SK-N-SH treated with all-trans-retinoic acid at 6 μM for 48 hours (cell line): ENCODE measurements around the gene VAMP3.

Source experiments
- ATAC-seq: fragments of 200-7000 bp; cut with Tn5 transposase; 3 replicates; pipeline ENCODE4 v1.9.1; 2020; ENCODE audit warnings: mild to moderate bottlenecking, moderate library complexity
- ARNTL ChIP-seq: fragments of 450-650 bp; formaldehyde crosslinking; IDR thresholded peaks from 2 replicates; pipeline ENCODE4 v1.5.0; 2020; ENCODE audit warnings: low read depth, mild to moderate bottlenecking, moderate library complexity, borderline replicate concordance
- BACH2 ChIP-seq: fragments of 250-450 bp; sonication (Bioruptor Pico); IDR thresholded peaks from 2 replicates; pipeline ENCODE4 v1.9.0; 2021; ENCODE audit warnings: mild to moderate bottlenecking, borderline replicate concordance
- CSDC2 ChIP-seq: fragments of 250-450 bp; sonication (Bioruptor Pico); IDR thresholded peaks from 2 replicates; pipeline ENCODE4 v1.5.0; 2020; ENCODE audit warnings: mild to moderate bottlenecking, moderate library complexity
- ESRRG ChIP-seq: fragments of 250-450 bp; sonication (Bioruptor Pico); IDR thresholded peaks from 2 replicates; pipeline ENCODE4 v1.6.1; 2021; ENCODE audit warnings: mild to moderate bottlenecking
- ISL1 ChIP-seq: fragments of 250-450 bp; sonication (Bioruptor Pico); IDR thresholded peaks from 2 replicates; pipeline ENCODE4 v2.1.2; 2022; ENCODE audit warnings: mild to moderate bottlenecking, moderate library complexity
- OSR1 ChIP-seq: fragments of 250-450 bp; sonication (Bioruptor Pico); IDR thresholded peaks from 2 replicates; pipeline ENCODE4 v1.8.0; 2022; ENCODE audit warnings: moderate library complexity, mild to moderate bottlenecking, inconsistent platforms
- PPARA ChIP-seq: fragments of 250-450 bp; sonication (Bioruptor Pico); IDR thresholded peaks from 2 replicates; pipeline ENCODE4 v1.5.0; 2020; ENCODE audit warnings: mild to moderate bottlenecking, borderline replicate concordance
- RARB ChIP-seq: fragments of 250-450 bp; sonication (Bioruptor Pico); IDR thresholded peaks from 2 replicates; pipeline ENCODE4 v1.8.0; 2021; ENCODE audit warnings: mild to moderate bottlenecking, moderate library complexity
- SNAI2 ChIP-seq: fragments of 250-450 bp; sonication (Bioruptor Pico); IDR thresholded peaks from 2 replicates; pipeline ENCODE4 v1.5.0; 2020; ENCODE audit warnings: mild to moderate bottlenecking, moderate library complexity
- TCF4 ChIP-seq: fragments of 250-450 bp; sonication (Bioruptor Pico); IDR thresholded peaks from 2 replicates; pipeline ENCODE4 v1.8.0; 2021; ENCODE audit warnings: mild to moderate bottlenecking, moderate library complexity, borderline replicate concordance
- TOX ChIP-seq: fragments of 250-450 bp; sonication (Bioruptor Pico); IDR thresholded peaks from 2 replicates; pipeline ENCODE4 v1.8.0; 2021; ENCODE audit warnings: mild to moderate bottlenecking, moderate library complexity, borderline replicate concordance
- ZC3H10 ChIP-seq: fragments of 250-450 bp; sonication (Bioruptor Pico); IDR thresholded peaks from 2 replicates; pipeline ENCODE4 v1.5.1; 2021; ENCODE audit warnings: mild to moderate bottlenecking, moderate library complexity
- ZFP3 ChIP-seq: fragments of 250-450 bp; sonication (Bioruptor Pico); IDR thresholded peaks from 2 replicates; pipeline ENCODE4 v1.5.0; 2020; ENCODE audit warnings: mild to moderate bottlenecking, moderate library complexity
- ZFP30 ChIP-seq: fragments of 450-650 bp; formaldehyde crosslinking; IDR thresholded peaks from 2 replicates; pipeline ENCODE4 v1.5.0; 2022; ENCODE audit warnings: mild to moderate bottlenecking, moderate library complexity
- ZNF565 ChIP-seq: fragments of 450-650 bp; formaldehyde crosslinking; conservative IDR thresholded peaks from 2 replicates; pipeline ENCODE4 v1.5.0; 2020; ENCODE audit warnings: low read depth, mild to moderate bottlenecking, moderate library complexity
- ZNF70 ChIP-seq: fragments of 450-650 bp; formaldehyde crosslinking; IDR thresholded peaks from 2 replicates; pipeline ENCODE4 v1.5.0; 2020; ENCODE audit warnings: mild to moderate bottlenecking, moderate library complexity
- ZNF8 ChIP-seq: fragments of 450-650 bp; formaldehyde crosslinking; IDR thresholded peaks from 2 replicates; pipeline ENCODE4 v1.5.0; 2020; ENCODE audit warnings: mild to moderate bottlenecking, moderate library complexity
- TF ChIP-seq, protein P1 (sequence below): fragments of 250-450 bp; sonication (Bioruptor Pico); IDR thresholded peaks from 2 replicates; pipeline ENCODE4 v1.8.0; 2020; ENCODE audit warnings: mild to moderate bottlenecking, moderate library complexity, borderline replicate concordance
- TF ChIP-seq, protein P2 (sequence below): fragments of 250-450 bp; sonication (Bioruptor Pico); IDR thresholded peaks from 2 replicates; pipeline ENCODE4 v1.5.1; 2020; ENCODE audit warnings: low read depth, mild to moderate bottlenecking, moderate library complexity
- TF ChIP-seq, protein P3 (sequence below): fragments of 250-450 bp; sonication (Bioruptor Pico); IDR thresholded peaks from 2 replicates; pipeline ENCODE4 v1.5.1; 2021; ENCODE audit warnings: mild to moderate bottlenecking, moderate library complexity

Gene VAMP3

DNA sequence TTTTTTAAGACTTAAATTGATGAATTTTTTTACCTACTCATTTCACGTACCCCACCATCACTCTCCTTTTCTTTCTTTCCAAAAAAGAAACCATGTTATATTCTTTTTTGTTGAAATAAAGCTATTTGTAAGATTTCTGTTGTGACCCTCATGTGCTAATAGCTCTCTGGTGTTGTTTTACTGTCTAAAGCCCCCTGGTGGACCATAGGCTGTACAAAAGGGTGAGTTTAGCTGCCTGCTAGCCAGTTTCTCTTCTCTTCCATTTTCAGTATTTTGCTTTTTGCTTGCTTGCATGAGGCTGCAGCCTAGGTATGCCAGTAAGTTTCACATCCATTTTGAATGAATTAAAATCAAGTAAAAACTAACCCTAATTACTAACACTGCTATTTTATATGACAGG lies 15.6 kb upstream of the VAMP3 start:
- peak; percentile 75 for ATAC-seq
- TF ChIP-seq ARNTL (CRISPR knock-in tag) (no peak), ESRRG (no peak), ZFP30 (CRISPR knock-in tag) (no peak), PPARA (no peak), ZNF70 (no peak), ISL1 (no peak), OSR1 (CRISPR knock-in tag) (no peak), TOX (no peak)
- TF ChIP-seq, protein P1, sequence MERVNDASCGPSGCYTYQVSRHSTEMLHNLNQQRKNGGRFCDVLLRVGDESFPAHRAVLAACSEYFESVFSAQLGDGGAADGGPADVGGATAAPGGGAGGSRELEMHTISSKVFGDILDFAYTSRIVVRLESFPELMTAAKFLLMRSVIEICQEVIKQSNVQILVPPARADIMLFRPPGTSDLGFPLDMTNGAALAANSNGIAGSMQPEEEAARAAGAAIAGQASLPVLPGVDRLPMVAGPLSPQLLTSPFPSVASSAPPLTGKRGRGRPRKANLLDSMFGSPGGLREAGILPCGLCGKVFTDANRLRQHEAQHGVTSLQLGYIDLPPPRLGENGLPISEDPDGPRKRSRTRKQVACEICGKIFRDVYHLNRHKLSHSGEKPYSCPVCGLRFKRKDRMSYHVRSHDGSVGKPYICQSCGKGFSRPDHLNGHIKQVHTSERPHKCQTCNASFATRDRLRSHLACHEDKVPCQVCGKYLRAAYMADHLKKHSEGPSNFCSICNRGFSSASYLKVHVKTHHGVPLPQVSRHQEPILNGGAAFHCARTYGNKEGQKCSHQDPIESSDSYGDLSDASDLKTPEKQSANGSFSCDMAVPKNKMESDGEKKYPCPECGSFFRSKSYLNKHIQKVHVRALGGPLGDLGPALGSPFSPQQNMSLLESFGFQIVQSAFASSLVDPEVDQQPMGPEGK (CRISPR knock-in tag), result no peak

DNA sequence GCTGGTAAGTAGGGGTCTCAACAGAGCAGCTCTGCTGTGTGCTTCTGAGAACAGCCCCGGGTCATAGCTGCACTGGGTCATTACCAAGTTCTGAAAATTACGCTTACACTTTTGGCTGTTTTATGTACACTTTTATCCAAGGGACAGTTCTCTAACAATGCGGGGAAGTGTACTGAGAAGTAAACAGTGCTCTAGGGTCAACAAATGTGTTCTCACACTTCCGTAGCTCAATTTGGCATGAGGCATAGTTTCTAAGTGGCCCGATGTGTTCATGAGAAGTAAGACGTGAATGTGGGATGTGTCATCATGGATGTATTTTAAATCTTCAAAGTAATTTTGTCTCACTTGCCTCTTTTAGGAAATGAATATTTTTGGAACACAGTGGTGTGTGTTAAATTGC lies 10.9 kb upstream of the VAMP3 start:
- TF ChIP-seq TCF4 (no peak), CSDC2 (CRISPR knock-in tag) (no peak), ESRRG (no peak), BACH2 (no peak), ZFP3 (no peak), ZNF565 (CRISPR knock-in tag) (no peak)
- TF ChIP-seq, protein P1 (CRISPR knock-in tag), result no peak
- TF ChIP-seq, all 23 proteins: peak for 0
- no peak for ATAC-seq

DNA sequence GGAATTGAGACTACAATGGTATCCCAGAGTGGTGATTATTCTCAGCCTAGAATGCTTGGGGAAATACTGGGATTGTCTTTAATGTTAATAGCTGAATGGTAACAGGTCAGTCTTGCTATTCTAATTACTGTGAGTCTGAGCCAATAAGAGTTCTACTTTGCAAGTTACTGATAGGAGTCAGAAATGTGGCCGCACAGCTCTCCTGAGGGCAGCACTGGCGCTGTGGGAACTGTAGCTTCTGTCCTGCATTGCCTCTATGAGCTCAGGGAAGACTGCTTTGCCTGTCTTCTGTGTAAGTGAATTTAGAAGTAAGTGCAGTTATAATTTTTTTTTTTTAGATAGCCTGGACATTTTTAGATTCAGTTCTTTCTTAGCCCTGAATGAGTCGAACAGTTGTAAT lies 10.0 kb upstream of the VAMP3 start:
- TF ChIP-seq ZFP3 (no peak), TCF4 (no peak), ZC3H10 (CRISPR knock-in tag) (no peak), ESRRG (no peak), ARNTL (CRISPR knock-in tag) (no peak), ZNF70 (no peak), RARB (CRISPR knock-in tag) (no peak), TOX (no peak), PPARA (no peak), ZNF565 (CRISPR knock-in tag) (no peak), OSR1 (CRISPR knock-in tag) (no peak), ZNF8 (CRISPR knock-in tag) (no peak), SNAI2 (CRISPR knock-in tag) (no peak), BACH2 (no peak), ZFP30 (CRISPR knock-in tag) (no peak), CSDC2 (CRISPR knock-in tag) (no peak)
- TF ChIP-seq, protein P2, sequence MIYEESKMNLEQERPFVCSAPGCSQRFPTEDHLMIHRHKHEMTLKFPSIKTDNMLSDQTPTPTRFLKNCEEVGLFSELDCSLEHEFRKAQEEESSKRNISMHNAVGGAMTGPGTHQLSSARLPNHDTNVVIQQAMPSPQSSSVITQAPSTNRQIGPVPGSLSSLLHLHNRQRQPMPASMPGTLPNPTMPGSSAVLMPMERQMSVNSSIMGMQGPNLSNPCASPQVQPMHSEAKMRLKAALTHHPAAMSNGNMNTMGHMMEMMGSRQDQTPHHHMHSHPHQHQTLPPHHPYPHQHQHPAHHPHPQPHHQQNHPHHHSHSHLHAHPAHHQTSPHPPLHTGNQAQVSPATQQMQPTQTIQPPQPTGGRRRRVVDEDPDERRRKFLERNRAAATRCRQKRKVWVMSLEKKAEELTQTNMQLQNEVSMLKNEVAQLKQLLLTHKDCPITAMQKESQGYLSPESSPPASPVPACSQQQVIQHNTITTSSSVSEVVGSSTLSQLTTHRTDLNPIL (CRISPR knock-in tag), result no peak
- TF ChIP-seq, protein P1 (CRISPR knock-in tag), result no peak
- TF ChIP-seq, protein P3, sequence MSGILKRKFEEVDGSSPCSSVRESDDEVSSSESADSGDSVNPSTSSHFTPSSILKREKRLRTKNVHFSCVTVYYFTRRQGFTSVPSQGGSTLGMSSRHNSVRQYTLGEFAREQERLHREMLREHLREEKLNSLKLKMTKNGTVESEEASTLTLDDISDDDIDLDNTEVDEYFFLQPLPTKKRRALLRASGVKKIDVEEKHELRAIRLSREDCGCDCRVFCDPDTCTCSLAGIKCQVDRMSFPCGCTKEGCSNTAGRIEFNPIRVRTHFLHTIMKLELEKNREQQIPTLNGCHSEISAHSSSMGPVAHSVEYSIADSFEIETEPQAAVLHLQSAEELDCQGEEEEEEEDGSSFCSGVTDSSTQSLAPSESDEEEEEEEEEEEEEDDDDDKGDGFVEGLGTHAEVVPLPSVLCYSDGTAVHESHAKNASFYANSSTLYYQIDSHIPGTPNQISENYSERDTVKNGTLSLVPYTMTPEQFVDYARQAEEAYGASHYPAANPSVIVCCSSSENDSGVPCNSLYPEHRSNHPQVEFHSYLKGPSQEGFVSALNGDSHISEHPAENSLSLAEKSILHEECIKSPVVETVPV, result no peak
- TF ChIP-seq, all 23 proteins: peak for 0
- ATAC-seq, result no peak

DNA sequence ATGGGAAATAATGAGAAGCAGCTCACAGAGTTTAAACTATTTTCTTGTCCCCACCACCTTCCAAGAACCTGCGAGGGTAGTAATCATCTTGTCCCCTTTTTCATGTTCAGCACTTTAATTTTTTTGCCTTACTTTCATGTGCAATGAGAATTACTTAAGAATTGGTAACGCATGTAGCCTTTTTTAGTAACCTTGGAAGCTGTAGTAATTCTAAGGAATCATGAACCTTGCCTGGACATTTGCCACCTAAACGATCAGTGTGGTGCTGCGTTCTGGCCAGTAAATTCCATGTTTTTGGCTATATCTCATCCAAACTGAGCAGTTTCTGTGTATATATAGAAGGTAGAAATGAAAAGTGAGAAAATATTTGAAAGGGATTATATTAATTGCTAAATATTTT lies 3.9 kb upstream of the VAMP3 start:
- no peak for TF ChIP-seq TCF4
- TF ChIP-seq, protein P3, result no peak
- no peak for TF ChIP-seq BACH2
- no peak for TF ChIP-seq ESRRG
- no peak for TF ChIP-seq RARB (CRISPR knock-in tag)
- no peak for TF ChIP-seq OSR1 (CRISPR knock-in tag)
- TF ChIP-seq ZNF8 (CRISPR knock-in tag), result no peak
- ATAC-seq, result no peak
